Osteocyte (in vitro differentiated cells): ENCODE results near the gene FAM219B. TPM values are rescaled to one million over a fixed set of nuclear protein-coding genes. Genes with fewer than 3 reads are reported as not detected.

Source experiments
- DNase-seq: peaks from one replicate; pipeline ENCODE4 v3.0.0; 2021; ENCODE audit warnings: mixed read lengths; ENCODE audit not compliant: unreplicated experiment; ENCODE audit errors: extremely low spot score
- H3K27ac Mint-ChIP-seq: one replicate; pipeline ENCODE4 v1.8.0; 2021; ENCODE audit warnings: mild to moderate bottlenecking, mixed read lengths; ENCODE audit not compliant: unreplicated experiment
- H3K27me3 Mint-ChIP-seq: one replicate; pipeline ENCODE4 v1.8.0; 2021; ENCODE audit warnings: mixed read lengths; ENCODE audit not compliant: unreplicated experiment
- H3K36me3 Mint-ChIP-seq: one replicate; pipeline ENCODE4 v1.8.0; 2021; ENCODE audit warnings: mixed read lengths; ENCODE audit not compliant: unreplicated experiment
- H3K4me1 Mint-ChIP-seq: one replicate; pipeline ENCODE4 v1.8.0; 2021; ENCODE audit warnings: mixed read lengths; ENCODE audit not compliant: unreplicated experiment
- H3K4me3 Mint-ChIP-seq: one replicate; pipeline ENCODE4 v1.8.0; 2021; ENCODE audit warnings: mild to moderate bottlenecking, moderate library complexity, mixed read lengths; ENCODE audit not compliant: unreplicated experiment
- H3K9me3 Mint-ChIP-seq: one replicate; pipeline ENCODE4 v1.8.0; 2021; ENCODE audit warnings: mixed read lengths; ENCODE audit not compliant: unreplicated experiment
- CTCF ChIP-seq: fragments of 200-600 bp; sonication (generic); IDR thresholded peaks from 2 replicates; pipeline ENCODE4 v1.5.0; 2021; ENCODE audit warnings: antibody characterized with exemption, mild to moderate bottlenecking, moderate library complexity
- total RNA-seq: library from RNA; stranded (reverse); gene quantifications from 2 replicates; pipeline ENCODE4 v1.2.1, GENCODE V29; 2021

The FAM219B gene
- total RNA-seq, 1 donor from 2014 or later = 70.4 TPM

GRCh38 chr15:74864296-74864695, 42.4 kb downstream of the FAM219B start:
- H3K9me3 Mint-ChIP-seq = no peaks in the 10 kb centered on the region
- no peaks in the 10 kb centered on the region for H3K27me3 Mint-ChIP-seq
- H3K36me3 Mint-ChIP-seq = peaks cover 12% of the 10 kb centered on the region
- no peak for TF ChIP-seq CTCF
- H3K4me3 Mint-ChIP-seq = no peak overlapping the region
- no peak overlapping the region for H3K27ac Mint-ChIP-seq
- peaks cover 28% of the 10 kb centered on the region for H3K4me1 Mint-ChIP-seq
- DNase-seq = no peak

- Mint-ChIP-seq H3K4me1 (peaks cover 25% of the 10 kb centered on the region), H3K9me3 (no peaks in the 10 kb centered on the region), H3K27me3 (no peaks in the 10 kb centered on the region), H3K27ac (peak overlapping the region; percentile 6), H3K36me3 (peaks cover 12% of the 10 kb centered on the region), H3K4me3 (no peak overlapping the region)
- no peak for DNase-seq
- no peak for TF ChIP-seq CTCF
Observed at GRCh38 chr15:74863239-74864056, 43.2 kb downstream of the FAM219B start.

GRCh38 chr15:74858369-74858740, 48.3 kb downstream of the FAM219B start:
- no peak overlapping the region for H3K27ac Mint-ChIP-seq
- no peaks in the 10 kb centered on the region for H3K9me3 Mint-ChIP-seq
- H3K36me3 Mint-ChIP-seq = peaks cover 4% of the 10 kb centered on the region
- TF ChIP-seq CTCF = no peak
- no peak overlapping the region for H3K4me3 Mint-ChIP-seq
- H3K4me1 Mint-ChIP-seq = peaks cover 3% of the 10 kb centered on the region
- no peak for DNase-seq
- H3K27me3 Mint-ChIP-seq = no peaks in the 10 kb centered on the region

GRCh38 chr15:74857671-74858368, 48.8 kb downstream of the FAM219B start:
- H3K4me1 Mint-ChIP-seq = peaks cover 3% of the 10 kb centered on the region

More at GRCh38 chr15:74857671-74858368, 48.8 kb downstream of the FAM219B start:
- no peaks in the 10 kb centered on the region for H3K27me3 Mint-ChIP-seq
- no peak for TF ChIP-seq CTCF
- H3K36me3 Mint-ChIP-seq = peaks cover 8% of the 10 kb centered on the region
- H3K27ac Mint-ChIP-seq = no peak overlapping the region
- H3K9me3 Mint-ChIP-seq = no peaks in the 10 kb centered on the region
- no peak overlapping the region for H3K4me3 Mint-ChIP-seq
- DNase-seq = no peak
